MM.1S (cell line): Measurements from ENCODE around the gene MYO5C.

Experiments
- DNase-seq: peaks from one replicate; pipeline ENCODE4 v3.0.0-alpha.2; 2015
- H2AFZ ChIP-seq: fragments of 300-600 bp; sonication (generic); 2 replicates; pipeline ENCODE4 v1.6.0; 2016; ENCODE audit warnings: antibody characterized with exemption, low read length
- H3F3A ChIP-seq: fragments of 300-600 bp; sonication (generic); 2 replicates; pipeline ENCODE4 v1.6.1; 2016; ENCODE audit warnings: mild to moderate bottlenecking, antibody characterized with exemption, low read length, moderate library complexity, mixed read lengths; ENCODE audit not compliant: insufficient read depth
- H3K27ac ChIP-seq: fragments of 300-600 bp; sonication (generic); 2 replicates; pipeline ENCODE4 v1.5.1; 2016; ENCODE audit warnings: mild to moderate bottlenecking, low read length
- H3K27me3 ChIP-seq: fragments of 300-600 bp; sonication (generic); replicated peaks from 2 replicates; pipeline ENCODE4 v1.6.0; 2016; ENCODE audit warnings: low read length; ENCODE audit not compliant: insufficient read depth
- H3K36me3 ChIP-seq: fragments of 300-600 bp; sonication (generic); replicated peaks from 2 replicates; pipeline ENCODE4 v1.6.1; 2016; ENCODE audit warnings: mild to moderate bottlenecking, low read length, mixed read lengths; ENCODE audit not compliant: insufficient read depth
- H3K4me1 ChIP-seq: fragments of 300-600 bp; sonication (generic); 2 replicates; pipeline ENCODE4 v1.6.1; 2016; ENCODE audit warnings: low read length, mixed read lengths
- H3K4me2 ChIP-seq: fragments of 300-600 bp; sonication (generic); 2 replicates; pipeline ENCODE4 v1.6.0; 2016; ENCODE audit warnings: low read depth, low read length
- H3K4me3 ChIP-seq: fragments of 300-600 bp; sonication (generic); 2 replicates; pipeline ENCODE4 v1.5.1; 2016; ENCODE audit warnings: low read length, mixed read lengths
- H3K79me2 ChIP-seq: fragments of 300-600 bp; sonication (generic); 2 replicates; pipeline ENCODE4 v1.6.1; 2016; ENCODE audit warnings: mixed run types, low read length, mixed read lengths
- H3K9ac ChIP-seq: fragments of 300-600 bp; sonication (generic); 2 replicates; pipeline ENCODE4 v1.6.1; 2016; ENCODE audit warnings: low read length, mixed read lengths
- H3K9me2 ChIP-seq: fragments of 300-600 bp; sonication (generic); replicated peaks from 2 replicates; pipeline ENCODE4 v1.6.1; 2016; ENCODE audit warnings: mild to moderate bottlenecking, low read length, mixed read lengths; ENCODE audit not compliant: insufficient read depth
- H3K9me3 ChIP-seq: fragments of 300-600 bp; sonication (generic); replicated peaks from 2 replicates; pipeline ENCODE4 v1.6.1; 2016; ENCODE audit warnings: mild to moderate bottlenecking, low read length, mixed read lengths; ENCODE audit not compliant: insufficient read depth
- H4K20me1 ChIP-seq: fragments of 300-600 bp; sonication (generic); 2 replicates; pipeline ENCODE4 v1.6.1; 2016; ENCODE audit warnings: mild to moderate bottlenecking, low read length, moderate library complexity, mixed read lengths; ENCODE audit not compliant: insufficient read depth
- EZH2 ChIP-seq: fragments of 300-600 bp; sonication (generic); optimal IDR thresholded peaks from 2 replicates; pipeline ENCODE3; 2017; ENCODE audit warnings: low read depth, mild to moderate bottlenecking, antibody characterized with exemption, low read length, mixed read lengths
- EZH2phosphoT487 ChIP-seq: fragments of 300-600 bp; sonication (generic); IDR thresholded peaks from 2 replicates; pipeline ENCODE4 v1.6.1; 2018; ENCODE audit warnings: antibody characterized with exemption, low read length
- TF ChIP-seq, protein P1 (sequence below): fragments of 300-600 bp; sonication (generic); IDR thresholded peaks from 2 replicates; pipeline ENCODE4 v1.5.1; 2016; ENCODE audit warnings: antibody characterized with exemption, low read length, mixed read lengths

MYO5C gene

DNA sequence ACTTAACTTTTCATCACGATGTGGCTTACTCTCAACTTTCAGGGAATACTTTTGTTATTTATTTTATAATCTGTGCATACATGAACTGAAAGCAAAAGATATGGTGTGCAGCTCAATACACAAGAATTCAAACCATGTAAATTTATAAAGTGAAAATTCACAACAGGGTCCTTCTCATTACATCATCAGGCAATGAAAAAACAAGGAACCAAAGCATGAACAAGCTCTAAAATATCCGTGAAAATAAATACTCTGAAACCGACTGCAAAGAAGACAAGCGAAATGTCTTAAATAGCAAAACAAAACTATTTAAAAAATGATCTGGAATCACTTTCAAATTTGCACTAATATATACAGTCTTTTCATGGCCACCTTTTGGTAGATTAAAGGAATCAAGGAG lies 133.3 kb downstream of the MYO5C start:
- Histone ChIP-seq H3K4me2 (no peak overlapping the region), H3K27me3 (no peaks in the 10 kb centered on the region), H3K4me1 (no peaks in the 10 kb centered on the region), H3F3A (no peaks in the 10 kb centered on the region), H3K9me3 (no peaks in the 10 kb centered on the region), H3K9me2 (no peaks in the 10 kb centered on the region), H3K27ac (no peak overlapping the region), H3K4me3 (no peak overlapping the region), H3K9ac (no peak overlapping the region), H3K79me2 (peaks cover 18% of the 10 kb centered on the region; the same call in 1 of the 2 replicates), H3K36me3 (no peaks in the 10 kb centered on the region), H4K20me1 (no peaks in the 10 kb centered on the region), H2AFZ (no peak overlapping the region)
- TF ChIP-seq, protein P1, sequence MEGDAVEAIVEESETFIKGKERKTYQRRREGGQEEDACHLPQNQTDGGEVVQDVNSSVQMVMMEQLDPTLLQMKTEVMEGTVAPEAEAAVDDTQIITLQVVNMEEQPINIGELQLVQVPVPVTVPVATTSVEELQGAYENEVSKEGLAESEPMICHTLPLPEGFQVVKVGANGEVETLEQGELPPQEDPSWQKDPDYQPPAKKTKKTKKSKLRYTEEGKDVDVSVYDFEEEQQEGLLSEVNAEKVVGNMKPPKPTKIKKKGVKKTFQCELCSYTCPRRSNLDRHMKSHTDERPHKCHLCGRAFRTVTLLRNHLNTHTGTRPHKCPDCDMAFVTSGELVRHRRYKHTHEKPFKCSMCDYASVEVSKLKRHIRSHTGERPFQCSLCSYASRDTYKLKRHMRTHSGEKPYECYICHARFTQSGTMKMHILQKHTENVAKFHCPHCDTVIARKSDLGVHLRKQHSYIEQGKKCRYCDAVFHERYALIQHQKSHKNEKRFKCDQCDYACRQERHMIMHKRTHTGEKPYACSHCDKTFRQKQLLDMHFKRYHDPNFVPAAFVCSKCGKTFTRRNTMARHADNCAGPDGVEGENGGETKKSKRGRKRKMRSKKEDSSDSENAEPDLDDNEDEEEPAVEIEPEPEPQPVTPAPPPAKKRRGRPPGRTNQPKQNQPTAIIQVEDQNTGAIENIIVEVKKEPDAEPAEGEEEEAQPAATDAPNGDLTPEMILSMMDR, result no peak
- TF ChIP-seq EZH2phosphoT487, result no peak
- TF ChIP-seq EZH2, result no peak
- DNase-seq, result no peak

DNA sequence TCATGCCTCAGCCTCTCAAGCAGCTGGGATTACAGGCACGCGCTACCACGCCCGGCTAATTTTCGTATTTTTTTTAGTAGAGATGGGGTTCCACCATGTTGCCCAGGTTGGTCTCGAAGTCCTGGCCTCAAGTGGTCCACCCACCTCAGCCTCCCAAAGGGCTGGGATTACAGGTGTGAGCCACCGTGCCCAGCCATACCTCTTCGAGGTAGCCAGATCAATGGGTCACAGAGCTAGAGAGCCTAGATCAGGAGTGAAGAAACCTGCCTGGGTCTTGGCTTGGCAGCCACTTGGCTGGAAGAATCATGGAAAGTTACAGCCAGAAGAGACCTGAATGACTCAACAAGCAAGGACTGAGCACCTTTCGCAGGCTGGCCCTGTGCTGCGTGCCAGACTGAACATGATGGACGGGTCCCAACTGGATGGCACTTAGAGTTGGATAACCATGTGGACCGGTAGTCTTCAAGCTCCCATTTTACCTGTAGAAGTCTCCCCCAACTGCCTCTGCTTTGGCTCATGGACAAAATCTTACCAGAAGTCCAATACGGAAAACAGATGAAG lies 134.1 kb downstream of the MYO5C start:
- no peaks in the 10 kb centered on the region for H3K9me2 ChIP-seq
- no peaks in the 10 kb centered on the region for H4K20me1 ChIP-seq
- no peaks in the 10 kb centered on the region for H3K4me1 ChIP-seq
- no peak overlapping the region for H3K4me2 ChIP-seq
- no peak overlapping the region for H3K9ac ChIP-seq
- peaks cover 16% of the 10 kb centered on the region; the same call in 1 of the 2 replicates for H3K79me2 ChIP-seq
- H3K4me3 ChIP-seq, result no peak overlapping the region
- no peak for DNase-seq
- no peaks in the 10 kb centered on the region for H3K36me3 ChIP-seq
- no peaks in the 10 kb centered on the region for H3K27me3 ChIP-seq
- H2AFZ ChIP-seq, result no peak overlapping the region
- no peak overlapping the region for H3K27ac ChIP-seq
- TF ChIP-seq EZH2 (no peak), EZH2phosphoT487 (no peak)
- no peaks in the 10 kb centered on the region for H3F3A ChIP-seq
- no peaks in the 10 kb centered on the region for H3K9me3 ChIP-seq

DNA sequence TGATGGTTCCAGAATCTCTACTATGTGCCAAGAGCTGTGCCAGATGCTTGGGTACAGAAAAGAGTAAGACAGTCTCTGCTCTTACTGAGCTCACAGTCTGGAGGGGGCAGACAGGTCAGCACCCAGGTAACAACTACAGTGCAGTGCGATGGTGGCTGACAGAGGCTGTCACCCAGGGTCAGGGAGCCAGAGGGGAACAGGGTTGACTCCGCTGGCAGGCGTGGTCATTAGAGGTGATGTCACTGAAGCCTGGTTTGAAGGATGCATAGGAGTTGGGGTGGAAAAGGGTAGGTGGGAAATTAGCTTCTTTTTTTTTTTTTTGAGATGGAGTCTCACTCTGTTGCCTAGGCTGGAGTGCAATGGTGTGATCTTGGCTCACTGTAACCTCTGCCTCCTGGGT lies 136.0 kb downstream of the MYO5C start:
- 0 out of 2 replicates have a peak, but pooled peaks cover 9% of the 10 kb centered on the region for H3K4me1 ChIP-seq
- H2AFZ ChIP-seq, result no peak overlapping the region
- peaks cover 8% of the 10 kb centered on the region; the same call in 1 of the 2 replicates for H3K79me2 ChIP-seq
- DNase-seq, result no peak
- H3K9ac ChIP-seq, result no peak overlapping the region
- H3K9me3 ChIP-seq, result no peaks in the 10 kb centered on the region
- TF ChIP-seq EZH2phosphoT487 (no peak), EZH2 (no peak)
- TF ChIP-seq, protein P1, result no peak
- no peak overlapping the region for H3K27ac ChIP-seq
- no peaks in the 10 kb centered on the region for H4K20me1 ChIP-seq
- no peaks in the 10 kb centered on the region for H3K27me3 ChIP-seq
- no peak overlapping the region for H3K4me3 ChIP-seq
- H3K9me2 ChIP-seq, result no peaks in the 10 kb centered on the region
- H3K4me2 ChIP-seq, result no peak overlapping the region
- no peaks in the 10 kb centered on the region for H3K36me3 ChIP-seq
- H3F3A ChIP-seq, result no peaks in the 10 kb centered on the region

DNA sequence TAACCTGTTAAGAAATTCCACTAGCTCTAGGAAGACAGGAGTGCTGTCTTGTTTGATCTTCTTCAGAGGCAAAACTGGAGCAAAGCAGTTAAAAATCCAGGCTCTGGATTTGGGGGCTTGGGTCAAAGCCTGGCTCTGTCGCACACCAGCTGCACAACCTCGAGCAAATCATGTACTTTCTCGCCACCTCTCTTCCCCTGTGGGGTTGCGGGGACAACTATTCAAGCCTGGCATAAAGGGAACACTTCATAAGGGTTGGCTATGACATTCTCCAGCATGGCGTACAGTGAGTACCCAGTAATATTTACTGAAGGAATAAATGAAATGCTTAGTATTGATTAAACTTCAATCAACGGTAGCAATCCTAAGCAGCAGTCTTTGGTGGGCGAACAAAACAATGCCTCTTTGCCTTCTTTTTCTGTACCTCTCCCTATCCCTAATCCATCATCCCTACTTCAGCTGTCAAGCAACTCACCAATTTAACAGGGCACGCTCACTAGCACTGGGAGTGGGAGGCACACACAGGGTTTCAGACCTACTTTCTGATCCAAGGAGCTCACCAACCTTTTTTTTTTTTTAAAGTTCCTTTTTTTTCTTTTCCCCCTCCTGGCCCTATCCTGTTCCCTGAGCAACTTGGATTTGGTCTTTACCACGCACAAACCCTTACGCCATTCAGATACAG lies 137.4 kb downstream of the MYO5C start:
- Histone ChIP-seq H3K27me3 (no peaks in the 10 kb centered on the region), H2AFZ (no peak overlapping the region), H4K20me1 (no peaks in the 10 kb centered on the region), H3K9me2 (no peaks in the 10 kb centered on the region), H3K36me3 (no peaks in the 10 kb centered on the region), H3K27ac (no peak overlapping the region), H3K9ac (no peak overlapping the region), H3K4me1 (0 out of 2 replicates have a peak, but pooled peaks cover 9% of the 10 kb centered on the region), H3K4me2 (no peak overlapping the region), H3F3A (no peaks in the 10 kb centered on the region), H3K79me2 (peaks cover 5% of the 10 kb centered on the region; the same call in 1 of the 2 replicates), H3K4me3 (no peak overlapping the region), H3K9me3 (no peaks in the 10 kb centered on the region)
- TF ChIP-seq EZH2phosphoT487 (no peak), EZH2 (no peak)
- TF ChIP-seq, protein P1, result no peak
- no peak for DNase-seq
